Kidney epithelial cell (primary cell): ENCODE results near the gene PPAN. TPM values are rescaled to one million over a fixed set of nuclear protein-coding genes. Genes with fewer than 3 reads are reported as not detected.

Experiments
- DNase-seq: peaks from one replicate; pipeline ENCODE4 v3.0.0-alpha.2; 2010; ENCODE audit warnings: low read depth
- H3K27me3 ChIP-seq: 2 replicates; pipeline ENCODE4 v1.6.0; 2011; ENCODE audit warnings: low read length; ENCODE audit not compliant: control insufficient read depth, insufficient read depth
- H3K36me3 ChIP-seq: 2 replicates; pipeline ENCODE4 v1.5.1; 2011; ENCODE audit warnings: low read length; ENCODE audit not compliant: control insufficient read depth, insufficient read depth
- H3K4me3 ChIP-seq: 2 replicates; pipeline ENCODE4 v1.5.1; 2011; ENCODE audit warnings: low read depth, mild to moderate bottlenecking, control low read depth, low read length
- total RNA-seq: library from RNA; depleted of rRNA; stranded (reverse); fragments of >200 nt; gene quantifications from 2 replicates; pipeline ENCODE4 v1.2.3, GENCODE V29; 2015
- TF ChIP-seq, protein P1 (sequence below): IDR thresholded peaks from 2 replicates; pipeline ENCODE4 v1.5.1; 2011; ENCODE audit warnings: mild to moderate bottlenecking, moderate library complexity, low read length, control low read depth, inconsistent platforms; ENCODE audit not compliant: insufficient read depth, poor library complexity, severe bottlenecking

Gene PPAN
- total RNA-seq, 1 donor from 2014 or later, result 63.4 TPM

DNA sequence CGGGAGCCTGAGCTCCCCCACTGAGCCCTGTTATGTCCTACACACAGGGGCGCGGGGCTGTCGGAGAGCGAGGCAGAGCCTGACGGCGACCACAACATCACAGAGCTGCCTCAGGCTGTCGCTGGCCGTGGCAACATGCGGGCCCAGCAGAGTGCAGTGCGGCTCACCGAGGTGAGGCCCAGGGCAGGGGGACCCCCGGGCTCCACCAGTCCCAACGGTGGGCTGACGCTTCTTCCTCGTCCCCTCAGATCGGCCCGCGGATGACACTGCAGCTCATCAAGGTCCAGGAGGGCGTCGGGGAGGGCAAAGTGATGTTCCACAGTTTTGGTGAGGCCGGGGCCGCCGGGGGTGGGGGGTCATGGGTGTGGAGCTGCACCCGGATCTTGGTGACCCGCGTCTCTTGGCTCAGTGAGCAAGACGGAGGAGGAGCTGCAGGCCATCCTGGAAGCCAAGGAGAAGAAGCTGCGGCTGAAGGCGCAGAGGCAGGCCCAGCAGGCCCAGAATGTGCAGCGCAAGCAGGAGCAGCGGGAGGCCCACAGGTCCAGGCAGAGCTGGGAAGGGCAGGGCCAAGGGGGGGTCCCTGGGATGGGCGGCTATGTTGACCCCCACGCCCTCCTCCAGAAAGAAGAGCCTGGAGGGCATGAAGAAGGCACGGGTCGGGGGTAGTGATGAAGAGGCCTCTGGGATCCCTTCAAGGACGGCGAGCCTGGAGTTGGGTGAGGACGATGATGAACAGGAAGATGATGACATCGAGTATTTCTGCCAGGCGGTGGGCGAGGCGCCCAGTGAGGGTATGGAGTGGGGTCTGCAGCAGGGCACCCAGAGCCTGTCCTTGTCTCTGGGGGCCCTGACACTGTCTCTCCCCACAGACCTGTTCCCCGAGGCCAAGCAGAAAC lies 4.2 kb downstream of the PPAN start:
- TF ChIP-seq, protein P1, sequence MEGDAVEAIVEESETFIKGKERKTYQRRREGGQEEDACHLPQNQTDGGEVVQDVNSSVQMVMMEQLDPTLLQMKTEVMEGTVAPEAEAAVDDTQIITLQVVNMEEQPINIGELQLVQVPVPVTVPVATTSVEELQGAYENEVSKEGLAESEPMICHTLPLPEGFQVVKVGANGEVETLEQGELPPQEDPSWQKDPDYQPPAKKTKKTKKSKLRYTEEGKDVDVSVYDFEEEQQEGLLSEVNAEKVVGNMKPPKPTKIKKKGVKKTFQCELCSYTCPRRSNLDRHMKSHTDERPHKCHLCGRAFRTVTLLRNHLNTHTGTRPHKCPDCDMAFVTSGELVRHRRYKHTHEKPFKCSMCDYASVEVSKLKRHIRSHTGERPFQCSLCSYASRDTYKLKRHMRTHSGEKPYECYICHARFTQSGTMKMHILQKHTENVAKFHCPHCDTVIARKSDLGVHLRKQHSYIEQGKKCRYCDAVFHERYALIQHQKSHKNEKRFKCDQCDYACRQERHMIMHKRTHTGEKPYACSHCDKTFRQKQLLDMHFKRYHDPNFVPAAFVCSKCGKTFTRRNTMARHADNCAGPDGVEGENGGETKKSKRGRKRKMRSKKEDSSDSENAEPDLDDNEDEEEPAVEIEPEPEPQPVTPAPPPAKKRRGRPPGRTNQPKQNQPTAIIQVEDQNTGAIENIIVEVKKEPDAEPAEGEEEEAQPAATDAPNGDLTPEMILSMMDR, result no peak
- H3K4me3 ChIP-seq, result no peak overlapping the region

DNA sequence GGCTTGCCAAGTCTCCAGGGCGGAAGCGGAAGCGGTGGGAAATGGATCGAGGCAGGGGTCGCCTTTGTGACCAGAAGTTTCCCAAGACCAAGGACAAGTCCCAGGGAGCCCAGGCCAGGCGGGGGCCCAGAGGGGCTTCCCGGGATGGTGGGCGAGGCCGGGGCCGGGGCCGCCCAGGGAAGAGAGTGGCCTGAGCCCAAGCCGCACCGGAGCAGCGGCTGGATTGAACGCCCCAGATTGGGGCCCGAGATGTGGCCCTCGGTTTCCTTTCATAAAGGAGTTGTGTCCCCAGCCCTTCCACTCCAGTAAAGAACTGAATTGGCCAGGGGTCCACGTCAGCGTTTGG lies 4.8 kb downstream of the PPAN start:
- no peak for DNase-seq
- no peaks in the 10 kb centered on the region for H3K27me3 ChIP-seq

More for the DNA sequence above, 4.2 kb downstream of the PPAN start:
- no peak for DNase-seq
- H3K36me3 ChIP-seq, result peaks cover 4% of the 10 kb centered on the region
- H3K27me3 ChIP-seq, result no peaks in the 10 kb centered on the region

DNA sequence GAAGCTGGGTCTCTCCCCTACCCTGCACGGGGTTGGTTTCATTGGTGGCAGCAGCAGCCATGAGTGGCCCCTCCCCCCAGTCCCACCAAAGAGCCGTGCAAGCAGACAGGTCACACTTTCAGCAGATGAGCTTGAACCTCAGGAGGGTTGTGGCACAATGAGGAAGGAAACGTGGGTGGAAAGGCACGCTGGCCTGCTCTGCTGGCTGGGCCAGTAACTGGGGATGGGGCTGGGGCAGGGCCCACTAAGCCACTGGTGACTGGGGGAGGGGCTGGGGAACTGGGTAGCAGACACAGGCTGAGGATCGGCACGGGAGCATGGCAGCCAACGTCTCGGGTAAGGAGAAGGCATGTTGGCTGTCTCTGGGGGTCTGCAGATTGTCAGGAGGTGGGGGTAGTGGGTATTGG lies 5.2 kb downstream of the PPAN start, which contains the start of gene P2RY11:
Gene P2RY11 (plus strand): TSS at position 289 of the 407 bp plus-strand sequence. CDS start 29 bp downstream, at position 318.
- Histone ChIP-seq H3K27me3 (no peaks in the 10 kb centered on the region), H3K4me3 (no peak within 1 kb of the TSS), H3K36me3 (peaks cover 6% of the 10 kb centered on the region)
- no peak for DNase-seq
- TF ChIP-seq, protein P1, result no peak

More for the DNA sequence above, 4.8 kb downstream of the PPAN start:
- peaks cover 4% of the 10 kb centered on the region for H3K36me3 ChIP-seq
- H3K4me3 ChIP-seq, result no peak overlapping the region
- TF ChIP-seq, protein P1, result no peak

DNA sequence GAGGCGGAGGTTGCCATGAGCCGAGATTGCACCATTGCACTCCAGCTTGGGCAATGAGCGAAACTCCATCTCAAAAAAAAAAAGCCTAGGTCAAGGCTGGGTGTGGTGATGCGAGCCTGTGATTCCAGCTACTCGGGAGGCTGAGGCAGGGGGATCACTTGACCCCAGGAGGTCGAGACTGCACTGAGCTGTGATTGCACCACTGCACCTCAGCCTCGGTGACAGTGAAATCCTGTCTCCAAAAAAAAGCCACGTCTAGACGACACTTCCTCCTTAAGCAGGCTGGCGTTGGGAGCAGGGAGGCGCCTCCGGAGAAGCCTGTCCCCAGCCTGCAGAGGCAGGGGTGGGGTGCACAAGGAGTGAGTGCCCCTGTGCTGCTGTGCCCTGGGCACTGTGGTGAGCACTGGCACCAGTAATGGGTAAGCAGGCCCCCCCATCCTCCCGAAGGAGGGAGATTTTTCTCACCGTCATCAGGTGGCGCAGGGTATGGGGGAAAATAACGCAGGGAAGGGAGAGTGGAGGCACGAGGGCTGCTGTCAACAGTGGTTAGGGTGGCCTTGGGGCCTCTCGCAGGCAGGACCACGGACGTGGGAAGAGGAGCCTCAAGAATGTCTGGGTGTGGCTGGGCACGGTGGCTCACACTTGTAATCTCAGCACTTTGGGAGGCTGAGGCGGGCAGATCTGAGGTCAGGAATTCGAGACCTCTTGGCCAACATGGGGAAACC lies 6.0 kb downstream of the PPAN start:
- no peak overlapping the region for H3K4me3 ChIP-seq
- H3K27me3 ChIP-seq, result no peaks in the 10 kb centered on the region
- H3K36me3 ChIP-seq, result peaks cover 7% of the 10 kb centered on the region
- TF ChIP-seq, protein P1, result no peak
- no peak for DNase-seq

DNA sequence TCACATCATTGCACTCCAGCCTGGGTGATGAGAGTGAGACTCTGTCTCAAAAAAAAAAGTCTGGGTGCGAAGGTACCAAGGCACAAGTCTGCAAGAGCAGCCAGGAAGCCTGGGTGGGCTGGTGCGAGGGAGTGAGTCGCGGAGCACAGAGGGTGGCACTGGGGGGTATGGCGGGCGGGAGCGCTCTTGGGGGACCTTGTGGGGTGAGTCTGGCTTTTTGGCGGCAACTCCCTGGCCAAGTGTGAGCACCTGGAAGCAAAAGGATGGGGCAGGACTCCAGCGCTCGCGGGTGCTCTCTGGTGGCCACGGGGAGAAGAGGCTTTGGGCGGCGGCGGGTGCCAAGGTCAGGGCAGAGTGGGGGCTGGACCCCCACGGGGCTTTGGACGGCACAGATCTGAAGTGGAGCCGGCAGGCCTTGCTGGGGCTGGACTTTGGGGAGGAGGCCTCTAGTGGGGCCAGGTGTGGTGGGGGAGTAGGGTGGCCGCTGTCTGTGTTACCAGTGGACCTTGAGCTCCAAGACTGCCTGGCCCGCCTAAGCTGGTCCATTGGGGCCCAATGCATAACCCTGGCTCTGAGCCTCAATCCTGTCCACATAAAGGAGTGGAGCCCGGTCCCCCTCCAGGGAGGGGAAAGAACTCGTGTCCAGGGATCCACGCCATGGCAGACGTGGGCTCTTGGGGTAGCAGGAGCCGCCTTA lies 6.9 kb downstream of the PPAN start:
- Histone ChIP-seq H3K4me3 (no peak overlapping the region), H3K36me3 (peaks cover 6% of the 10 kb centered on the region), H3K27me3 (no peaks in the 10 kb centered on the region)
- DNase-seq, result no peak
- TF ChIP-seq, protein P1, result peak; percentile 79
